NCI-H2227 (cell line): ENCODE data around the gene LRRC46.

Experiments
- DNase-seq: peaks from one replicate; lab custom pipeline; 2025; ENCODE audit not compliant: unreplicated experiment; lab: John Stamatoyannopoulos, UW

The LRRC46 gene

DNA sequence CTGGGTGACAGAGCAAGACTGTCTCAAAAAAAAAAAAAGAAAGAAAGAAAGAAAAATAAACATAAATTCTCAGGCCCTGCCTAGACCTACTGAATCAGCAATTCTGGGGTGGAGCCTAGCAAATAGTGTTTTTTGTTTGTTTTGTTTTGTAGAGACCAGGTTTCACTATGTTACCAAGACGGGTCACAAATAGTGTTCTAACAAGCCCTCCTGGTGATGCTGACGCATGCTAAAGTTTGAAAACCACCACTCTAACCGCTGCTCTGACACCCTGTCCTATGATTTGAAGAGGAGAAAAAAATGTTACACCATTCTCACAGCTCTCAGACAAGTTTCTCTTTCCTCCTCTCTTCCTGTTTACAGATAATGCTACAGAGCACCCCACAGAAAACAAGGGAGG, 1.6 kb upstream of the LRRC46 start:
- DNase-seq: no peak

DNA sequence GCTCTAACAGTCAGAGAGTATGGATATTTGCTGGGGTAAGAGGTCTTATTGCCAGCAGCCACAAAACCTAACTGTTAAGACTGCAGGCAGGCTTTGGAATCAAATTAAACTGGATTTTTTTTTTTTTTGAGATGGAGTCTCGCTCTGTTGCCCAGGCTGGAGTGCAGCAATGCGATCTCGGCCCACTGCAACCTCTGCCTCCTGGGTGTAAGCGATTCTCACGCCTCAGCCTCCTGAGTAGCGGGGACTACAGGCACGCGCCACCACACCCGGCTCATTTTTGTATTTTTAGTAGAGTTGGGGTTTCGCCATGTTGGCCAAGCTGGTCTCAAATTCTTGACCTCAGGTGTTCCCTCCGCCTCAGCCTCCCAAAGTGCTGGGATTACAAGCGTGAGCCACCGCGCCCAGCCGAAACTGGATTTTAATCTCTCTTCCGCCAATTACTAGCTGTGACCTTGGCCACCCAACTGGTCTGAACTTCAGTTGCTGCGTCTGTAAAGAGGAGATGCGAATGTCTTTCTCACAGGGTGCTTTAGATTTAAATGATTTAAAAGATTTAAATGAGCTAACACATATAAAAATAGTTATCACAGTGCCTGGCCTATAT, 971 bp upstream of the LRRC46 start:
- no peak for DNase-seq

DNA sequence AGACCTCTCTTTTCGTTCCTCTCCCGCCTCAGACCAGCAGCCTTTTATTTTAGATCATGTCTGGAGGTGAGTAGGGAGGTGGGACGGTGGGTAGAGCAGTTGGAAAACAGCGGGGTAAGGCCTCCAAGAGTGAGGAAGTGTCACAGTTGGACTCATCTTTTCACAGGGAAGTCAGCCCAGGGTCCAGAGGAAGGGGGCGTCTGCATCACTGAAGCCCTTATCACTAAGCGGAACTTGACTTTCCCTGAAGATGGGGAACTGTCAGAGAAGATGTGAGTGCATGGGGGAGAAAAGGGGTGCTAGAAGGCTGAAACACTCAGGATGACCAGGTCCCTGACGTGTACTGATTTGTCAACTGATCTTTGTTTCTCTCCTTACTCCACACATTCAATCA, 461 bp downstream of the LRRC46 start:
- DNase-seq: no peak

DNA sequence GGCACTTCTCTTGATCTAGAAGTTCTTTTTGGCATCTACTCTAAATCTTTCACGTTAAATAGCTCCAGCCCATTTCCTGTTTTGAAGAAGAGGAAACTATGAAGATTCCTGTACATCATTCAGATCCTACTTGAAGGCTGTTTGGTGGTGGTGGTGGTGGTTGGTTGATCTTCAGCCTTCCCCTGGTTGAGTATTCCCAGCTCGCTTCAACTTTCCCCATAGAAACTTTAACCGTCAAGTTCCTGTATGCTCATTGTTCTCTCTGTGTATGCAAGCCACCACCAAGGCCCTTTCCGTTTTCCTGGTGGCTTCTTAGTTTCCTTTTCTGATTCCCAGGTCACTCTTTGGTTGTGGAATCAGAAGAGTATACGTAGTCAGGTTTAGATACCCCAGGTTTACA, 3.3 kb downstream of the LRRC46 start:
- no peak for DNase-seq

DNA sequence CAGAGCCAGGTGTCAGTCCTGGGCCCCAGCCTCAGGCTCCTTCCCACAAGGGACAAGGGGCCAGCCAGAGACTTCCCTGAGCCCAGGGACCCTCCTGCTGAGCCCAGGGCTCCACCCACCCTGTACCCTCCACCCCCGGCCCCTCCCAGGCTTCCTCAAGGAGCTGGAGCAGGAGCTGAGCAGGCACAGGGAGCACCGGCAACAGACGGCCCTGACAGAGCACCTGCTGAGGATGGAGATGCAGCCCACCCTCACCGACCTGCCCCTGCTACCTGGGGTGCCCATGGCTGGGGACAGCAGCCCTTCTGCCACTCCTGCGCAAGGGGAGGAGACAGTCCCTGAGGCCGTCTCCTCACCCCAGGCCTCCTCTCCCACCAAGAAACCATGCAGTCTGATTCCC, 5.1 kb downstream of the LRRC46 start:
- DNase-seq: no peak

DNA sequence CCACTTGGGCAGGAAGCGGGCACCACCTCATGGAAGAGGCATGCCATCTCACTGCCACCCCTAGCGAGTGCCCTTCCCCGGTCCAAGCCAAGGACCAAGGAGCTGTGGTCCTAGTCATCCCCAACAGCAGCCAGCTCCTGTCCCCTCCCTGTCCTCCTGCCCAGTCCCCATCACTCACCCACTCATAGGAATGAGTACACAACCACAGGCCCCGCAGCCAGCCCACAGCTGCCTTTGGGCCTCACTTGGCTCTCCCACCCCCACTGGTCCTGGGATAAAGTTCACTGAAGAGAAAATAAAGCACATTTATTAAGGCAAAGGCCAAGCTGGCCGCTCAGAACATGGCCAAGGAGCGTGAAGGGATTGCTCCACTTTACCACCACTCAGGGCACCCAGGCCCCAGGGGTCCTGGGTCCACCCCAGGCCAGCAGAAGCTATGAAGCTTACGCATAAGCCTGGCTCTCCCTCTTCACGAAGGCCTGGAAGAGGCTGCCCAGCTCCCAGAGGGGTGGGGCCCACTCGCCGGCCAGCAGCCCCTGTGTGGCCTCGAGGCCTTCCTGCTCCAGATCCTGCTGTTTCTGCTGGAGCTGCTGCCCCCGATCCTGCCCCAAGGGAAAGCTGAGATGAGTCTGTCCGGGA, 6.0 kb downstream of the LRRC46 start:
- no peak for DNase-seq

DNA sequence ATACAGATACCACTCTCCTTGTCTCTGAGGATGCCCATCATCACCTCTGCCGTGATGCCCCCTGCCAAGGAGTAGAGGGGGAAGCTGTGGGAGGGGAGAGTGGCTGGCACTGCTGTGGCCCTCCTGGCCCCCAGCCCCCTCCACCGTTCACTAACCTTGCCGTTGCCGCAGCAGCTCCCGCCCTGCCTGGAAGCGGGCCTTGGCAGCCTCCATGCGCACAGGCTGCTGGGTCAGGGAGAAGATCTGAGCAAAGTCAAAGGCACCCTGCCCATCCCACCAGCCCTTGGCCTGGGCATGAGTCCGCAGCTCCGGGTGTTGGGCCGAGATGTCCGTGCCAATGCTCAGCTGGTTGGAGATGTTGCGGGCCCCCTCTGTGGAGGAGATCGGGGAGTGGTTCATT, 7.2 kb downstream of the LRRC46 start:
- DNase-seq: no peak

DNA sequence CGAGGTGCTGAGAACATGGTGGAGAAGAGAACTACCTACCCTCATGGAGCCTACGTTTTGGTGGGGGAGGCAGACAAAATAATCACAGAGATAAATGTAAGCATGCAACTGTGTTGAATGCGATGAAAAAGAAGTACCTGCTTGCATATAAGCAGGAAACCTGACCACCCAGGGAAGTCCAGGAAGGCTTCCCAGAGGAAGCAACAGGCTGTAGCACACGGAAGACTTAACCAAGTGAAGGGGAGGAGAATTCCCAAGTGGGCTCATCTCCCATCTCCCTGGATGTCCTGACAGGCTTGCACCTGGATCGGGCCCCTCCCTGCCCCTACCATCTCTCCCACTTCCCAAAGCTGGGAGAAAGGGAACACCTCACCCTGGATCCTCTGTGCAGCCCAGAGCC, 7.6 kb downstream of the LRRC46 start:
- no peak for DNase-seq

DNA sequence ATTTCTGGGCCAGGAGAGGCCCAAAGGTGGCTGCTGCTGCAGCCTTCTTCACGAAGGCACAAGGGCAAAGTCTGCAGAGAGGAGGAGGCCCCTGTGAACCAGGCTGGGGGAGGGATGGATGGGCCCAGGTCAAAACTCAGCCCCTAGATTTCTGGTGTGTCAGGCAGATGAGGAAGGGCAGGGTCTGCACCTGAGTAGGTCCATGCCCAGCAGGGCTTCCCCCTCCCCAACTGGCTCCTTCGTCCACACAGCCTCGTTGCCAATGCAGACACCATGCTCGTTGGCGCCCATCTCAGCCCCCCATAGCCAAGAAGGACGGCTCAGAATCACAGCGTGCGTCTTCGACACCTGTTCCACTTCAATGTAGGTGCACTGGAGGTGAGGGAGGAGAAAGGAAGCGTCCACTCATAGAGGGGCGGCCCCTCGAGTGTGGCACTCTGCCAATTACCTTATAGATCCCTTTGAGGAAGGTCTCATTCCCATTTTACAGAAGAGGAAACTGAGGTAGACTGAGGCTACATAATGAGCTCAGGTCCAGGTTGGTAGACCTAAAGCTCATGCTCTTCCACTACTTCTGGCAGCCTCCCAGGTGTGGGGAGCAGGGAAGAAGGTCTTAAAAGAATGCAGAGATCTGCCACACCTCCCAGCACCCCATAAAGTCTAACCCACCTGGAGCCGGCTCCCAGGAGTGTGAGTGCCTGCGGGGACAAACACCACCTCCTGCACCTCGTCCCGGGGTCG, 8.7 kb downstream of the LRRC46 start:
- DNase-seq: no peak

DNA sequence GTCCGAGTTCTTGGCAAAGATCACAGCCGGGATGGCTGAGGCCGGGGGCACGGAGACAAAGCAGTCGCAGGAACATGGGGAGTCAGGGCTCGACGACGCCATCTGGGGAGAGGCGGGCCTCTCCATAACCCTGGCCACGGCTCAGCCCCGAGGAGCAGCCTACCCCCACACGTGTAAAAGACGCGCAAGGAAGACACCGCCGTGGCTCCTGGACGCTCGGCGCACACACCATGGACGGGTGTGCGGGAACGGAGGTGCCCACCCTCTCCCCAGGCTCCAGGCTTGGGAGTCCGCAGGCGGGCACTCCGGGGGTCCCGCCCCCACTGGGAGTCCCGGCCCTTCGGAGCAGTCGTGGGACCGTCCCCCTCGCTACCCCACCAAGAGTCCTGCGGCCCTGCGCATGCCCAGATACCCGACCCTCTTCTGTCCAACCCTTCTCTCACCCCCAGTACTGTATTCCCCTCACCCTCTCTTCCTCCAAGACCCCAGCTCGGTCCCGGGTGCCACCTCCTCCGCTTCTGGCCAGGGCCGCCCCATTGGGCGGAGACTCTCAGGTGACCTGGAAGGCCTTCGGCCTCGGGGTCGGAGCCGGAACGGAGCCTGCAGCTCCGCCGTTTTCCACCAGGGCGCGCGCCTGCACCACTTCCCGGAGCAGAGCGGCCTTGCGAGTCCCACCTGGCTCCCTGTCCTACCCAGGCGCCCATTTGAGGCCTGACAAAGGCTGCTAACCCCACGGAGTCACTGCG, 9.4 kb downstream of the LRRC46 start, which contains the start of gene SCRN2:
TSS of gene SCRN2 (minus strand) at position 532 of the 746 bp plus-strand sequence. CDS start at position 102, 430 bp downstream.
- peak; percentile 84 for DNase-seq

DNA sequence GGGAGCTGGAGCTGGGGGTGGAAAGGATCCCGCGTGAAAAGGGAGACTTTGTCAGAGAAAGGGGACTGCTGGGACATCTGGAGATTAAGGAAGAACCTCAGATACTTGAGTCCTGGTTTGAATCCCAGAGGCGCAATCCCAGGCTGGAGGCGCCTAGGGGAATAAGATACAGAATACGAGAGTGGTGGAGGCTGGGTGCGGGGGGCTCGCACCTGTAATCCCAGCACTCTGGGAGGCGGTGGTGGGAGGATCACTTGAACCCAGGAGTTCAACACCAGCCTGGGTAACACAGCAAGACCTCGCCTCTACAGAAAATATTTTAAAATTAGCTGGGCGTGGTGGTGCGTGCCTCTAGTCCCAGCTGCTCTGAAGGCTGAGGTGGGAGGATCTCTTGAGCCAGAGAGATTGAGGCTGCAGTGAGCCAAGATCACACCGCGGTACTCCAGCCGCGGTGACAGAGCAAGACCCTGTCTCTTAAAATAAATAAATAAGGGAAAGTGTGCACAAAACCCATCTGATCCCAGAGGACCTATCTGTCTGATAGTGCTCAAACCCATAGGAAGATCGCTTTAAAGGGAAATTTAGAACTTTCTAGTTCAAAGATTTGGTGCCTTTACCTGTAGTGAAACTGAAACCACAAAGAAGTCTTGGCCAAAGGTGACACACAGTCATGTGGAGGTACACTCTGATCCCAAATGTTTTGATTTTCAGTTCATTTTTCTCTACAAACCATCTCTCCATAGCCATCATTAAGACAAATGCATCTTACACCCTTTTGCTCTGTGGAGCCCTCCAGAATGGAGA, 10.2 kb downstream of the LRRC46 start:
- DNase-seq: no peak

DNA sequence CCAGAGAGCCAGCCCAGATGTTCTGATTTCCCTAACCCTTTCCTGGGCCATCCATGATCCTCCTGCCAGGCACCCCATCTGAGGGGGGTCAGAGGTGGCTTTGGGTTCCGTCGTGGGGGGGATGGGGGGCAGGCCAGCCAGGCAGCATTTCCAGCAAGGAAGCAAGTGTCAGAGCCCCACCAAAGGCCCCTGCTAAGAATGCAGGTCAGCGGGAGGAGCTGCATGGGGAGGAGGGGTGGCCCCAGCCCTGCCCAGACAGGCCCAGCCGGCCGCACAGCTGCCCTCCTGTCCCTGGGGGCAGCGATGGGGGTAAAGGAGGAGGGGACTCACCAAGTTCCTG, 11.9 kb downstream of the LRRC46 start:
- no peak for DNase-seq

DNA sequence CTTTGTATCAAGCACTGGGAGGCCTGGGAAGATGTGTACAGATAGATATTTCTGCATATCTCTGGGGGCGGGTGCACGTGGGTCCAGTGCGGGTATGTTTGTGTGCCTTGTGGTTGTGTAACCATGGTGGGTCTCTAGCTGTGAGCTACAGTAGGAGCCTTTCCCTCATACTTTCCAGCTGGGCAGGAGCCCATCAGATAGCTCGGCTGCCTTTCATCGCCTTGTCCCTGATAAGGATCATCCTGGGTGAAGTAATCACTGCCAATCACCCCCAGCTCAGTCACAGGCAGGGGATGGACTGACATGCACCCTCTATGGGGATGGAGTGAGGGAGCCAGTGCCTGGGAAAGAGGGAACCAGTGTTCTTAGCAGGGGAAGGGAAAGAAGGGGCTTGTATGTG, 12.8 kb downstream of the LRRC46 start:
- no peak for DNase-seq

DNA sequence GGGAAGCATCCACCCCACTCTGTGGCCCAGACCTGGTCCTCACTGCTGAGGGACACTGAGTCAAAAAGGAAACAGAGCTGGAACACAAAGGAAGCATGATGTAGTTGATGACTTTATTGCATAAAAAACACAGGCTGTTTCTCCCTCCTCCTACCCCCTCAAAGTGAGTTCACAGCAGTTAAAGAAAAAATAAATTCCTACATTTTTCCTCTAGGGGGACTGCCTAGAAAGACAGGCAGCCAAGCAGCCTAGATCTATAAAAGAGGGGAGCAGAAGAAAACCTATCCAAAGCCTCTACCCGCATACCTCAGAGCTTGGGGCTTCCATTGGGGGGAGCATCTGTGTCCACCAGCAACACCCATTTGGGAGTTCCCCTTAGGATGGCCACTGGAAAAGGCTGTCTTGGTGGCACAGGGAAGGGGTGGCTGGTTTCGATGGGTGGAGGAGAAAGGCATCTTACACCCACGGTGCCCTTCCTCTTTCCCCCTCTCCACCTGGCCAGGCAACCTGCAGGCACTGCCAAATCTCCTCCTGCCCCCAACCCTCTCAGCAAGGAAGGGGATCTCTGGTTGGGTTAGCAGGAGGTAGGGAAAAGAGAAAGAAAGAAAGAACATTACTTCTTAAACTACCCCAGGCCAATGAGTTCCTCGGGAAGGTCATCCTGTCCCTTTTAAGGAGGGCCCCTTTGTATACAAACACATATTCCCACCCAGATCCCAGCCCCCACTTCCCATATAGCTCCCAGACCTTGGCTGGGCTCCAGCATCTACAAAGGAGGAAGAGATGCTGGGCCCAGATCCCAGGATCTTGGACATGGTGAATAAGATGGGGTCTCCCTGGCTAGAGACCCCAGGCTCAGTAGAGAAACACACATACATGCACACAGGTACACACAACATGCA, 13.6 kb downstream of the LRRC46 start:
- DNase-seq: peak; percentile 37

DNA sequence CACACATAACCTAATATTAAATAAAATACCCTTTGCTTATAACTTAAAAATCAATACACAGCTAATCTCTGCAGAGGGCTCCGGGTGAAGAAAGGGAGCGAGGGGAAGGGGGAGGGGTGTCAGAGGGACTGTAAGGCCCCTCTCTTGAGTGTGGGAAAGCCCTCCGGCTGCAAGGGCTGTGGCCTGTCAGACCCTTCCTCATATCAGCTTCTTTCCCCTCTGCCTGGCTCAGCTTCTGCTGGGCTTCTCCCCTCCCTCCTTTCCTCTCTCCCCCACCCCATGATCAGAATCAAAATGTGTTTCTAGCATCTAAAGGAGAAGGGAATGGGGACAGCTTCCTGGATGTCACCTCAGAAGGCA, 14.2 kb downstream of the LRRC46 start:
- DNase-seq: no peak

DNA sequence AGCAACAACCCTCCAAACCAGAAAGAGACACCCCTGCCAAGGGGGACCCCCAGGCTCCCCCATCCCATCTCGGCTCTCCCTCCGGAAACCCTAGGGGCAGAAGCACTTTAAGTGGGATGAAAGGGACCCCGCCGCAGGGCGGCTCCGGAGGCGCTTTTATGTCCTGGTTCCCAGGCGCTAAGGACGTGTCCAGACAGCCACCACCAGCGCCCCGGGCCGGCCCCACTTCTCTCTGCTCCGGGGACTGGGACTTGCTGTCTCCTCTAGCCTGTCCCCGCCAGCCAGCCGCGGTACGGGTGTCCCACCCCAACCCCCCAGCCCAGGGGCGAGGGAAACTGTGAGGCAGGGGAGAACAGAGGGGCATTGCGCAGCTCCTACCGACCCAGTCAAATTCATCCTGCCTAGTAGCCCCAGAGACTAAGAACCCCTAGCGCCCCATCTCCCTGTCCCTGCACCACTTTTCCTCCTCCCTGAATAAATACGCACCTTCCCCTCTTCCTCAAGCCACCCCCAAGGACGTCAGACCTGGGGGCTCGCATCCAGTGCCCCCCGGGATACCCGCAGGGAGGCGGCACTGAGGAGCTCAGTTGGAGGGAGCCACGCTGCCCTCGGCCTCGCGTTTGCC, 15.4 kb downstream of the LRRC46 start:
- DNase-seq: no peak

DNA sequence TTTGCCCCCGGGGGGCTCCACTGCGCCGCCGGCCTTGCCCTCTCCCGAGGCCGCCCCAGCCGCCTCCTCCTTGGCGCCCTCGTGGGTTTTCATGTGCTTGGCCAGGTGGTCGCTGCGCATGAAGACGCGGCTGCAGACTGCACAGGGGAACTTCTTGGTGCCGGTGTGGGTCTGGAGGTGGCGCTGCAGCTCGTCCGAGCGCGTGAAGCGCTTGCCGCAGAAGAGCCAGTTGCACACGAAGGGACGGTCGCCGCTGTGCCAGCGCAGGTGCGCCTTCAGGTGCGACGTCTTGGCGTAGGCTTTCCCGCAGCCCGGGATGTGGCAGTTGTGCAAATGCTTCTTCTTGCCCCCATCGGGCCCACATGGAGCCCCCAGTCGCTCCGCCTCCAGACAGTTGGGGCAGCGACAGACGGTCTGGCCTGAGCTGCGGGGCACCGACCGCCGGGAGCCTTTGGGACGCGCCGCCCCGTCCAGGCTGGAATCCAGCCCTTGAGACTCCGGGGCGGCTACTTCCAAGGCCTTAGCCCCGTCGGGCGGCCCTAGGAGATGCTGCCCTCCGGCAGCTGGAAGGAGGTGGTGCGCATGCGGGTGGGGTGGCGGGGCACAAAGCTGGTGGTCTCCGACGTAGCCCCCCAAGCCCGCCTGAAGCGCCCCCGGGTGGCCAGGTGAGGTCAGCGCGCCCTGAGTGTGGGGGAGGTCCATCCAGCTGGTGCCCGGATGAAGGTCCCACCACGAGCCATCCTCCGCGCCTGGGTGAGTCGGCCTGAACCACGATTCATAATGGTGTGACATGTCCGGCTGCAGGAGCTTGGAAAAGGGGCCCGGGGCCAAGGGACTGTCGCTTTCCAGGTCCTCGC, 16.1 kb downstream of the LRRC46 start:
- DNase-seq: no peak

DNA sequence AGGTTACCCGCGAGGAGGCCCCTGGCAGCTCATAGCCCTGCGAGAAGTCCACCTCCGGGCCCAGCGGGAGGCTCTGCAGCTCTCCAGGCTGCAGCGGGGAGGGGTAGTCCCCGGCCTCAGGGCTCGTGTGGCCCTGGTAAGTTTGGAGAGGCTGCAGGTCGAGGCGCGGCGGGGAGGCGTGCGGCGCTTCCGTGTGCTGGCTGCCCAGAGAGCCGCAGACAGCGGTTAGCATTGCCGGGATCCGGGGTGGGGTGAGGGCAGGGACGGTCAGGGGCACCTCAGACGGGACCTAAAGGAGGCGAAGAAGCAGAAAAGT, 16.7 kb downstream of the LRRC46 start:
- no peak for DNase-seq

DNA sequence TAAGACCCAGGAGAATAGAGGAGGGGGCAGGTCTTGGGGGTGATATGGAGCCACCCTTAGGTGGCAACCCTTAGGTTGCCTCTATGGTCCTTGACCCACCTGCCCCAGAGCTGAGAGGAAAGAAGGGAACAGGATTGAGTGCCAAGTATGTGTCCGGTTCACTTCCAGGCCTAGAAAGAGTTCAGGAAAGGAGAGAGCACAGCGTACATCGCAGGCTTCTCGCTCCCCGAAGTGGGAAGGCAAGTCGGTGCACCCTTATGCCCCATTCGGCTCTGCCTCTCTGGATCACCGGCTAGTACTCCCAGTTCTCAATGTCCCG, 18.9 kb downstream of the LRRC46 start:
- no peak for DNase-seq
